SH-SY5Y (cell line): ENCODE results near the gene ADAMTS6.

ENCODE experiments used
- GATA2 ChIP-seq: IDR thresholded peaks from 2 replicates; pipeline ENCODE4 v1.6.1; 2011; ENCODE audit warnings: mild to moderate bottlenecking, low read depth, low read length
- GATA3 ChIP-seq: IDR thresholded peaks from 2 replicates; pipeline ENCODE4 v1.6.1; 2011; ENCODE audit warnings: low read depth, mild to moderate bottlenecking, low read length, moderate library complexity

DNA sequence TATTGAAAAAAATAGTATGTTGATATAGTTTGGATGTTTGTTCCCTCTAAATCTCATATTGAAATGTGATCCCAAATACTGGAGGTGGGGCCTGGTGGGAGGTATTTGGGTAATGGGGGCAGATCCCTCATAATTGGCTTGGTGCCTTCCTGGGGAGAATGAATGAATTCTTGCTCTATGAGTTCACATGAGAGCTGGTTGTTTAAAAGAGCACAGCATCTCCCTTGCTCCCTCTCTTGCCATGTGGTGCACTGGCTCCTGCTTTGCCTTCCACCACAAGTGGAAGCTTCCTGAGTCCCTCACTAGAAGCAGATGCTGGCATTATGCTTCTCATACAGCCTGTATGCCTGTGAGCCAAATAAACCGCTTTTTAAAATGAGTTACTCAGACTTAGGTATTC, 154.8 kb downstream of the ADAMTS6 start:
- TF ChIP-seq GATA3 (no peak), GATA2 (no peak)
